Measurements from ENCODE around the gene EPOP.

Gene EPOP

GRCh38 chr17:38705803-38706504, 31.2 kb upstream of the EPOP start:
- peak; percentile 83 to 85 for DNase-seq

GRCh38 chr17:38705523-38705802, 30.7 kb upstream of the EPOP start:
- DNase-seq: no peak

- peak; percentile 52 to 79 for DNase-seq
Observed at GRCh38 chr17:38704606-38705522, 30.1 kb upstream of the EPOP start, which contains the start of gene MLLT6. TSS of gene MLLT6 (plus strand) at chr17:38705273. CDS start at chr17:38705633, 360 bp downstream.

- peak; percentile 90 to 91 for DNase-seq
Observed at GRCh38 chr17:38703742-38704605, 29.2 kb upstream of the EPOP start.

GRCh38 chr17:38702916-38703741, 28.4 kb upstream of the EPOP start:
- DNase-seq: no peak

GRCh38 chr17:38702166-38702915, 27.6 kb upstream of the EPOP start:
- peak; percentile 71 to 72 for DNase-seq

- DNase-seq: peak; percentile 41 to 52
Observed at GRCh38 chr17:38701504-38702165, 26.9 kb upstream of the EPOP start.

GRCh38 chr17:38698760-38699159, 24.0 kb upstream of the EPOP start:
- DNase-seq: no peak

- no peak for DNase-seq
Observed at GRCh38 chr17:38697061-38697820, 22.5 kb upstream of the EPOP start.

GRCh38 chr17:38693700-38694329, 19.1 kb upstream of the EPOP start:
- no peak for DNase-seq

GRCh38 chr17:38691154-38691553, 16.4 kb upstream of the EPOP start:
- DNase-seq: no peak

- DNase-seq: no peak
Observed at GRCh38 chr17:38690386-38690785, 15.6 kb upstream of the EPOP start.

GRCh38 chr17:38687286-38687685, 12.5 kb upstream of the EPOP start:
- no peak for DNase-seq

GRCh38 chr17:38685491-38685890, 10.7 kb upstream of the EPOP start:
- DNase-seq: no peak

GRCh38 chr17:38681096-38681495, 6.3 kb upstream of the EPOP start:
- no peak for DNase-seq

- no peak for DNase-seq
Observed at GRCh38 chr17:38677819-38678218, 3.1 kb upstream of the EPOP start.

GRCh38 chr17:38676706-38677504, 2.1 kb upstream of the EPOP start:
- DNase-seq: peak; percentile 40 to 88

GRCh38 chr17:38674014-38674748, 576 bp downstream of the EPOP start:
- DNase-seq: peak in 1 of 2 experiments; percentile 58
